ENCODE results near the gene MON2.

The MON2 gene

DNA sequence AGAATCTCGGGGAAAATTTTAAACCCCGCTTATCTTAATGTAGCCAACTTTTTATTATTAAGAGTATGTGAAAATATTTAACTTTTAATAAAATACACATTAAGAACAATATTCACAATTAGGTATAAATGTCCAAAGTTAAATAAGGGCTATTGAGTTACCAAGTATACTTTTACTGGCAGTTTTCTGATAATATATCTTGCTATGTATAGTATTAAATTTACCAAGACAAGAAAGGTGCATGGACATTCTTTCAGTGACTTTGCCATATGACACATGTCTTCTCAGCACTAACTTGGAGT lies 115.4 kb downstream of the MON2 start:
- FAIRE-seq: no peak

DNA sequence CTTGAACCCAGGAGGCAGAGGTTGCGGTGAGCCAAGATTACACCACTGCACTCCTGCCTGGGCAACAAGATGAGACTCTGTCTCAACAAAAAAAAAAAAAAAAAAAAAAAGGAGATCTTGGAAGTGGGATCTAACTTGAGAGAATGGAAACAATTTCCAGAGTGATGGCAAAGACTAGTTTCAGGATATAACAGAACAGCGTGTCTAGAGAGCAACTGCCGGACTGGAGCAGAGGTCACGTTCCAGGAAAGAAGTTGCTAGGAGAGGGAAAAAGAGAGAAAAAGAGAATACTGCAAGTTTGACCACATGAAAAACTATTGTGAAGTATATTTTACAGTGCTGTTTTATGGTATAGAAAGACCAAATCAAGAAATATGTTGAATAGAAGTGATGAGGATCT lies 118.0 kb downstream of the MON2 start:
- TF ChIP-seq, protein P1, sequence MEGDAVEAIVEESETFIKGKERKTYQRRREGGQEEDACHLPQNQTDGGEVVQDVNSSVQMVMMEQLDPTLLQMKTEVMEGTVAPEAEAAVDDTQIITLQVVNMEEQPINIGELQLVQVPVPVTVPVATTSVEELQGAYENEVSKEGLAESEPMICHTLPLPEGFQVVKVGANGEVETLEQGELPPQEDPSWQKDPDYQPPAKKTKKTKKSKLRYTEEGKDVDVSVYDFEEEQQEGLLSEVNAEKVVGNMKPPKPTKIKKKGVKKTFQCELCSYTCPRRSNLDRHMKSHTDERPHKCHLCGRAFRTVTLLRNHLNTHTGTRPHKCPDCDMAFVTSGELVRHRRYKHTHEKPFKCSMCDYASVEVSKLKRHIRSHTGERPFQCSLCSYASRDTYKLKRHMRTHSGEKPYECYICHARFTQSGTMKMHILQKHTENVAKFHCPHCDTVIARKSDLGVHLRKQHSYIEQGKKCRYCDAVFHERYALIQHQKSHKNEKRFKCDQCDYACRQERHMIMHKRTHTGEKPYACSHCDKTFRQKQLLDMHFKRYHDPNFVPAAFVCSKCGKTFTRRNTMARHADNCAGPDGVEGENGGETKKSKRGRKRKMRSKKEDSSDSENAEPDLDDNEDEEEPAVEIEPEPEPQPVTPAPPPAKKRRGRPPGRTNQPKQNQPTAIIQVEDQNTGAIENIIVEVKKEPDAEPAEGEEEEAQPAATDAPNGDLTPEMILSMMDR (IDR thresholded peaks at IDR 0.05; ENCODE audit: insufficient read depth, missing control alignments): no peak
- FAIRE-seq (no peak), DNase-seq (ENCODE audit: insufficient read length, low spot score) (no peak)

More for the DNA sequence above, 115.4 kb downstream of the MON2 start:
- TF ChIP-seq, protein P1 (IDR thresholded peaks at IDR 0.05; ENCODE audit: insufficient read depth, missing control alignments): no peak
- DNase-seq (ENCODE audit: insufficient read length, low spot score): no peak

DNA sequence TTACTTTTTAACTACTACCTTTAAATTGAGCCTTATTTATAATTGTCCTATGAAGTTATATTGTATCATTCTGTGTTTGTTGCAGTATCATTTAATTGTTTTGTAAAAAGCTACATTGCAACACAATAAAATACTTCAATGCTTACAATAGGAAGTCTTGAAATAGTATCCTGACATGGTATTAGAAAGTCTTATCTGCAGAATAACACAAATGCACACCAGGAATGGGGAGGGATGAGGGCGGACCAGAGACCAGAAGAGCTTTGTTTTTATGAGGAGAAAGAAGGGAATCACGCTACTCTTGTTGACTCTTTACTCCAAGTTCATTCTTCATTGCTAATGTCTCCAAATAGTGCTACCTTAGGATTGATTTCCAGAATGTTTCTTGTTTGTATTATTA lies 120.2 kb downstream of the MON2 start:
- FAIRE-seq (no peak), DNase-seq (ENCODE audit: insufficient read length, low spot score) (no peak)
- TF ChIP-seq, protein P1 (IDR thresholded peaks at IDR 0.05; ENCODE audit: insufficient read depth, missing control alignments): no peak

DNA sequence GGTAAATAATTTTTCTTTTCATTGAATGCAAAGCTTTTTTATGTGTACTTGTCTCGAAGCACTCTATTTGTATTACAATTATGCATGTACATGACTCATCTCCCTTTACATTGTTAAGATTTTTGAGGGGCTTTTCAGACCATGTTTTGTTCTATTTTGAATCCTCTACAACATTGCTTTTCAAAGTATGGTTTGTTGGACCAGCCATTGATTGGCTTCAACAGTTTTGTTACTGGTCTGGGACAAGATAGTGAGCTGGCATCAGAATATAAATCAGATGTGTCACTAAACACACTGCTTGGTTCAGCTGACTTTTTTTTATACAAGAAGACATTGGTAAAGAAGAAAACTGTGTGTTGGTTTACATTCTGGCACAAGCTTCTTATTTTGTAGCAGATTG lies 122.3 kb downstream of the MON2 start:
- TF ChIP-seq, protein P1 (IDR thresholded peaks at IDR 0.05; ENCODE audit: insufficient read depth, missing control alignments): no peak
- FAIRE-seq (no peak), DNase-seq (ENCODE audit: insufficient read length, low spot score) (no peak)

DNA sequence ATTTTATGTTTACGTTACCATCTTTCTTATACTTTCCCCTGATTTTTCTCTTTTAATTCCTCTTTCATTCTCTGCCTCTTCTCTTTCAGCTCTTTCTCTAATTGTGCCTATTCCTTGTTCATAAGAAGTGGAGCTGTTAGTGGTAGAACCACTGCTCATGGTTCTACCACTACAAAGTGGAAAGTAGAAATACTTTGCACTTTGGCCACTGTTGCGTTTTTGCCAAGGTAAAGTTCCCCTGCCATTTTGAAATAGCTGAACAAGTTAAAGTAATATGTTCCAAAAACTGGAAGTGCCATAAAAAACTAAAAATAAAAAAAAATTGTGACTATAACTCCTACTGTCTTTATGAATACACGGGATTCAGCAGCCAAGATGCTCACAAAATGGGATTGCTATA lies 130.6 kb downstream of the MON2 start:
- DNase-seq (ENCODE audit: insufficient read length, low spot score) (no peak), FAIRE-seq (no peak)

DNA sequence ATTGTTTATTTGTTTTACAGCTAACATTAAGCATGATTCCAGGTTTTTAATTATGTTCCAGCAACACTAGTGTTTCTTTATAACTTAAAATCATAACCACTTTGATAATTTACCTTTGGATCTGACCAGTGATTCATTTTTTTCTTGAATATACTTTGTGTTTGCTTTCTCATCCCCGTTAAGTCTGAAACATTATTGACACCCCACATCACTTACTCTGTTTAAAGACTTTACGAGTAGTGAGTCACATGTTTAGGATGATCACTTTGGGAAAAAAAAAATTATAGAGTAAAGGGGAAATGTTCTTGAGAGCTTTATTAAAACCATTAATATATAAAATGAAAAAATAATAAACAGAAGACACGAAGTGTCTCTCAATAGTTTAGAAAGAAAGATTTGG lies 132.2 kb downstream of the MON2 start:
- FAIRE-seq (no peak), DNase-seq (ENCODE audit: insufficient read length, low spot score) (no peak)
- TF ChIP-seq, protein P1 (IDR thresholded peaks at IDR 0.05; ENCODE audit: insufficient read depth, missing control alignments): no peak

More for the DNA sequence above, 130.6 kb downstream of the MON2 start:
- TF ChIP-seq, protein P1 (IDR thresholded peaks at IDR 0.05; ENCODE audit: insufficient read depth, missing control alignments): no peak

DNA sequence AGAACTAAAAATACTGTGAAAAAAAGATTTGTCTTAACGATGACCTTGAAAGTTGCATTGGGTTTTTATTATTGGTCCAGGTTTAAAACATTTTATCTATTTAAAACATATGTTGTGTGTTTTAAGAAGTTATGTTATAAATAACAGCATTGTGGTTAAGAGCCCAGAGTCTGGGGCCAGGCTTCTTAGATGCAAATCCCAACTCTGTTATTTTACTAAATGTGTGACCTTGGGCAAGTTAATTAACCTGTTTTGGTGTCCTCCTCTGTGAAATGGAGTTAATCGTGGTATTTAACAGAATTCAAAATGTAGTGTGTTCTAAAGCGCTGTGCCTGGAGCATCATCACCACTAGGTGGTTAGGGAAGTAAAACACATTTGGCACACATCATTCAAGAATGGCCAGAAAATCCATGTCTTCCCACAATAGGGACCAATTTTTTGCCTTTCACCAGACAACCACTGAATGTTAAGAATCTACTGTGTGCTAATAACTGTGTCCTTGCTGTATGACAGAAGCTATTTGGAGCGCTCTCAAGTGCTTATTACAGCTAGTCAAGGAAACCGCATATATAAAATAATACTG lies 133.3 kb downstream of the MON2 start:
- DNase-seq (ENCODE audit: insufficient read length, low spot score) (no peak), FAIRE-seq (no peak)
- TF ChIP-seq, protein P1 (IDR thresholded peaks at IDR 0.05; ENCODE audit: insufficient read depth, missing control alignments): no peak
